Mesenchymal stem cell (in vitro differentiated cells and primary cell): ENCODE results near the gene CABS1.

Experiments
- DNase-seq: peaks from one replicate; pipeline ENCODE4 v3.0.0-alpha.2; 2013
- H2AFZ ChIP-seq: one replicate; pipeline ENCODE4 v1.6.1; 2013; ENCODE audit warnings: low read depth, mild to moderate bottlenecking, control low read depth, inconsistent platforms, low read length, moderate library complexity
- H2AK5ac ChIP-seq: 2 replicates; pipeline ENCODE4 v1.6.1; 2013; ENCODE audit warnings: low read length, moderate library complexity, mild to moderate bottlenecking, inconsistent platforms; ENCODE audit not compliant: severe bottlenecking
- H2BK120ac ChIP-seq: one replicate; pipeline ENCODE4 v1.6.1; 2013; ENCODE audit warnings: low read depth, mild to moderate bottlenecking, inconsistent platforms, low read length, moderate library complexity
- H2BK12ac ChIP-seq, 2 experiments: one replicate each; pipeline ENCODE4 v1.6.1; 2013; ENCODE audit warnings: inconsistent platforms in 2 of 2, low read length in 2 of 2, mild to moderate bottlenecking in 2 of 2, moderate library complexity in 2 of 2, control low read depth in 1 of 2
- H2BK15ac ChIP-seq: one replicate; pipeline ENCODE4 v1.6.1; 2013; ENCODE audit warnings: mild to moderate bottlenecking, low read depth, inconsistent platforms; ENCODE audit not compliant: poor library complexity, severe bottlenecking
- H2BK5ac ChIP-seq: 2 replicates; pipeline ENCODE4 v1.6.1; 2013; ENCODE audit warnings: low read depth, mild to moderate bottlenecking, low read length, control low read depth, inconsistent platforms; ENCODE audit not compliant: poor library complexity, severe bottlenecking
- H3K14ac ChIP-seq, 2 experiments: one replicate each; pipeline ENCODE4 v1.6.1; 2013; ENCODE audit warnings: inconsistent platforms in 2 of 2, low read length in 2 of 2, control low read depth in 1 of 2, mild to moderate bottlenecking in 1 of 2, moderate library complexity in 1 of 2
- H3K18ac ChIP-seq, 2 experiments: one replicate each; pipeline ENCODE4 v1.6.1; 2013; ENCODE audit warnings: inconsistent platforms in 2 of 2, low read length in 2 of 2, control low read depth in 1 of 2, low read depth in 1 of 2, mild to moderate bottlenecking in 1 of 2
- H3K23ac ChIP-seq, 2 experiments: one replicate each; pipeline ENCODE4 v1.6.1; 2013; ENCODE audit warnings: inconsistent platforms in 2 of 2, low read length in 2 of 2, mild to moderate bottlenecking in 2 of 2, moderate library complexity in 2 of 2, control low read depth in 1 of 2
- H3K27ac ChIP-seq: 2 replicates; pipeline ENCODE4 v1.5.1; 2013; ENCODE audit warnings: mild to moderate bottlenecking, moderate library complexity, low read length, control low read depth, inconsistent platforms; ENCODE audit not compliant: poor library complexity, severe bottlenecking
- H3K27me3 ChIP-seq, 2 experiments: 2 replicates each; pipeline versions ENCODE4 v1.6.1 to v1.7.0; 2013; ENCODE audit warnings: low read length in 2 of 2, mild to moderate bottlenecking in 2 of 2, moderate library complexity in 2 of 2, control low read depth in 1 of 2, inconsistent platforms in 1 of 2; ENCODE audit not compliant: control insufficient read depth in 1 of 2, insufficient read depth in 1 of 2
- H3K36me3 ChIP-seq, 2 experiments: 2 replicates each; pipeline versions ENCODE4 v1.6.1 to v1.7.0; 2013; ENCODE audit warnings: low read length in 2 of 2, control low read depth in 1 of 2, inconsistent platforms in 1 of 2, low read depth in 1 of 2, mild to moderate bottlenecking in 1 of 2; ENCODE audit not compliant: insufficient read depth in 2 of 2, control insufficient read depth in 1 of 2
- H3K4ac ChIP-seq, 2 experiments: one replicate each; pipeline ENCODE4 v1.6.1; 2013; ENCODE audit warnings: inconsistent platforms in 2 of 2, low read length in 2 of 2, mild to moderate bottlenecking in 2 of 2, moderate library complexity in 2 of 2, control low read depth in 1 of 2, low read depth in 1 of 2
- H3K4me1 ChIP-seq: 2 replicates; pipeline ENCODE4 v1.6.1; 2013; ENCODE audit warnings: low read depth, low read length, control low read depth; ENCODE audit not compliant: control insufficient read depth, insufficient read depth
- H3K4me2 ChIP-seq: 2 replicates; pipeline ENCODE4 v1.6.1; 2013; ENCODE audit warnings: low read length, mild to moderate bottlenecking, inconsistent platforms; ENCODE audit not compliant: poor library complexity, severe bottlenecking
- H3K4me3 ChIP-seq, 2 experiments: 2 replicates each; pipeline versions ENCODE4 v1.5.1 to v1.7.0; 2013; ENCODE audit warnings: low read length in 2 of 2, mild to moderate bottlenecking in 2 of 2, control low read depth in 1 of 2, low read depth in 1 of 2; ENCODE audit not compliant: insufficient read depth in 1 of 2
- H3K79me1 ChIP-seq: replicated peaks from 2 replicates; pipeline ENCODE4 v1.6.1; 2013; ENCODE audit warnings: mild to moderate bottlenecking, control low read depth, low read length, inconsistent platforms; ENCODE audit not compliant: poor library complexity, severe bottlenecking
- H3K9ac ChIP-seq: 2 replicates; pipeline ENCODE4 v1.7.0; 2013; ENCODE audit warnings: mild to moderate bottlenecking, low read length, moderate library complexity
- H3K9me3 ChIP-seq: 2 replicates; pipeline ENCODE4 v1.7.0; 2013; ENCODE audit warnings: mild to moderate bottlenecking, low read length; ENCODE audit not compliant: control insufficient read depth
- H4K8ac ChIP-seq: one replicate; pipeline ENCODE4 v1.6.1; 2013; ENCODE audit warnings: inconsistent platforms, mild to moderate bottlenecking, low read length, moderate library complexity
- H4K91ac ChIP-seq: one replicate; pipeline ENCODE4 v1.6.1; 2013; ENCODE audit warnings: mild to moderate bottlenecking, low read length, inconsistent platforms
- WGBS: methylation state at CpG from one replicate; pipeline ENCODE4 v1.1.7; 2013; ENCODE audit warnings: mixed read lengths; 5-methylcytosine and 5-hydroxymethylcytosine counted together

Gene CABS1

GRCh38 chr4:70326052-70326451 is 8.7 kb upstream of the CABS1 start:
- Histone ChIP-seq H3K4me3 (no peak overlapping the region), H3K4me1 (no peaks in the 10 kb centered on the region), H3K4me2 (no peak overlapping the region), H2AFZ (no peak overlapping the region), H3K36me3 (no peaks in the 10 kb centered on the region), H2BK120ac (no peak overlapping the region), H3K9ac (no peak overlapping the region), H2BK5ac (no peak overlapping the region), H3K79me1 (no peaks in the 10 kb centered on the region), H3K27ac (no peak overlapping the region), H3K23ac (no peak overlapping the region), H3K18ac (no peak overlapping the region), H4K91ac (no peak overlapping the region), H4K8ac (no peak overlapping the region), H3K4ac (no peak overlapping the region), H2BK15ac (no peak overlapping the region), H3K14ac (no peak overlapping the region), H2AK5ac (no peak overlapping the region), H2BK12ac (no peak overlapping the region), H3K27me3 (no peaks in the 10 kb centered on the region), H3K9me3 (no peaks in the 10 kb centered on the region)
- WGBS: 61% methylated on average over 2 of the region's 2 CpGs
- no peak for DNase-seq

GRCh38 chr4:70336043-70336442 is 1.3 kb downstream of the CABS1 start:
- no peak overlapping the region for H2AK5ac ChIP-seq
- H2BK120ac ChIP-seq: no peak overlapping the region
- 73% methylated on average over 5 of the region's 5 CpGs for WGBS
- no peak overlapping the region for H3K18ac ChIP-seq
- H3K36me3 ChIP-seq: no peaks in the 10 kb centered on the region
- H3K27me3 ChIP-seq: no peaks in the 10 kb centered on the region
- DNase-seq: no peak
- no peaks in the 10 kb centered on the region for H3K9me3 ChIP-seq
- no peak overlapping the region for H4K91ac ChIP-seq
- H3K14ac ChIP-seq: no peak overlapping the region
- no peak overlapping the region for H3K23ac ChIP-seq
- no peak overlapping the region for H3K4me3 ChIP-seq
- no peak overlapping the region for H3K9ac ChIP-seq
- no peak overlapping the region for H2BK15ac ChIP-seq
- no peak overlapping the region for H2AFZ ChIP-seq
- H4K8ac ChIP-seq: no peak overlapping the region
- H3K79me1 ChIP-seq: no peaks in the 10 kb centered on the region
- H3K4me1 ChIP-seq: no peaks in the 10 kb centered on the region
- H2BK5ac ChIP-seq: no peak overlapping the region
- H3K4ac ChIP-seq: no peak overlapping the region
- H3K27ac ChIP-seq: no peak overlapping the region
- H2BK12ac ChIP-seq: no peak overlapping the region
- H3K4me2 ChIP-seq: no peak overlapping the region

- no peaks in the 10 kb centered on the region for H3K9me3 ChIP-seq
- H3K4me1 ChIP-seq: no peaks in the 10 kb centered on the region
- H2AK5ac ChIP-seq: no peak overlapping the region
- H3K27me3 ChIP-seq: no peaks in the 10 kb centered on the region
- no peak overlapping the region for H3K23ac ChIP-seq
- no peak overlapping the region for H2BK12ac ChIP-seq
- H2BK120ac ChIP-seq: no peak overlapping the region
- H3K36me3 ChIP-seq: no peaks in the 10 kb centered on the region
- no peak overlapping the region for H3K27ac ChIP-seq
- H2BK15ac ChIP-seq: no peak overlapping the region
- H3K4ac ChIP-seq: no peak overlapping the region
- no peak overlapping the region for H3K9ac ChIP-seq
- H3K4me2 ChIP-seq: no peak overlapping the region
- no peak overlapping the region for H4K91ac ChIP-seq
- no peaks in the 10 kb centered on the region for H3K79me1 ChIP-seq
- 100% methylated on average over 1 of the region's 1 CpG for WGBS
- no peak overlapping the region for H3K18ac ChIP-seq
- H2AFZ ChIP-seq: no peak overlapping the region
- no peak overlapping the region for H3K14ac ChIP-seq
- no peak overlapping the region for H3K4me3 ChIP-seq
- no peak for DNase-seq
- H2BK5ac ChIP-seq: no peak overlapping the region
- H4K8ac ChIP-seq: no peak overlapping the region
These were observed 3.2 kb downstream of the CABS1 start for GRCh38 chr4:70337886-70338420.

- H3K79me1 ChIP-seq: no peaks in the 10 kb centered on the region
- no peak overlapping the region for H2BK15ac ChIP-seq
- no peak overlapping the region for H3K9ac ChIP-seq
- H3K27ac ChIP-seq: no peak overlapping the region
- no peak overlapping the region for H3K23ac ChIP-seq
- H2BK5ac ChIP-seq: no peak overlapping the region
- no peak overlapping the region for H4K8ac ChIP-seq
- H3K14ac ChIP-seq: no peak overlapping the region
- no peaks in the 10 kb centered on the region for H3K9me3 ChIP-seq
- WGBS: 35% methylated on average over 1 of the region's 1 CpG
- no peak overlapping the region for H2BK12ac ChIP-seq
- no peak overlapping the region for H3K4me3 ChIP-seq
- no peaks in the 10 kb centered on the region for H3K36me3 ChIP-seq
- no peak overlapping the region for H2BK120ac ChIP-seq
- no peak overlapping the region for H3K18ac ChIP-seq
- no peak for DNase-seq
- H3K4me2 ChIP-seq: no peak overlapping the region
- no peak overlapping the region for H2AK5ac ChIP-seq
- no peaks in the 10 kb centered on the region for H3K27me3 ChIP-seq
- H3K4me1 ChIP-seq: no peaks in the 10 kb centered on the region
- no peak overlapping the region for H4K91ac ChIP-seq
- H2AFZ ChIP-seq: no peak overlapping the region
- H3K4ac ChIP-seq: no peak overlapping the region
These were observed 21.4 kb downstream of the CABS1 start for GRCh38 chr4:70356185-70356584.
